ENCODE data around the gene TTC34.
"Not testable (repeated sequence)": the region's sequence is repeated elsewhere in the genome, so short reads cannot be mapped to it uniquely, and the experiment has no call there.

TTC34 gene

GRCh38 chr1:2639607-2640521 is 161.6 kb downstream of the TTC34 start:
- DNase-seq, result no peak

GRCh38 chr1:2639203-2639602 is 162.3 kb downstream of the TTC34 start:
- DNase-seq, result no peak

GRCh38 chr1:2638466-2639115 is 162.9 kb downstream of the TTC34 start:
- no peak for DNase-seq

- no peak for DNase-seq
Observed at GRCh38 chr1:2637442-2638145, 163.9 kb downstream of the TTC34 start.

- no peak for DNase-seq
Observed at GRCh38 chr1:2636733-2637132, 164.8 kb downstream of the TTC34 start.

- no peak for DNase-seq
Observed at GRCh38 chr1:2635361-2636010, 166.0 kb downstream of the TTC34 start.

- no peak for DNase-seq
Observed at GRCh38 chr1:2633936-2634491, 167.5 kb downstream of the TTC34 start.

- DNase-seq, result no peak
Observed at GRCh38 chr1:2633366-2633935, 168.0 kb downstream of the TTC34 start.

GRCh38 chr1:2632561-2633361 is 168.7 kb downstream of the TTC34 start, which contains the start of gene MMEL1:
Gene MMEL1 (minus strand): TSS chr1:2633016. CDS start chr1:2629484, 3,532 bp downstream.
- DNase-seq, result no peak

GRCh38 chr1:2632051-2632430 is 169.5 kb downstream of the TTC34 start:
- DNase-seq, result no peak

- no peak for DNase-seq
Observed at GRCh38 chr1:2631136-2632050, 170.1 kb downstream of the TTC34 start.

GRCh38 chr1:2630498-2631135 is 170.9 kb downstream of the TTC34 start:
- DNase-seq, result no peak

GRCh38 chr1:2629627-2630497 is 171.6 kb downstream of the TTC34 start:
- DNase-seq, result no peak

- DNase-seq, result no peak
Observed at GRCh38 chr1:2628933-2629626, 172.4 kb downstream of the TTC34 start.

- DNase-seq, result no peak
Observed at GRCh38 chr1:2628191-2628932, 173.1 kb downstream of the TTC34 start.

- DNase-seq, result no peak
Observed at GRCh38 chr1:2627746-2628145, 173.7 kb downstream of the TTC34 start.

- not testable (repeated sequence) for DNase-seq
Observed at GRCh38 chr1:2625748-2626147, 175.7 kb downstream of the TTC34 start.

All from NCI-H69 (cell line).